Stromal cell of bone marrow (primary cell): ENCODE measurements around the gene MYMX.
"Not testable (repeated sequence)": the region's sequence is repeated elsewhere in the genome, so short reads cannot be mapped to it uniquely, and the experiment has no call there.

Source experiments
- DNase-seq: peaks from one replicate; pipeline ENCODE4 v3.0.0-alpha.2; 2012; ENCODE audit warnings: low read depth

Gene MYMX

GRCh38 chr6:44186635-44187025 is 30.1 kb upstream of the MYMX start:
- DNase-seq: no peak

GRCh38 chr6:44188819-44189218 is 27.9 kb upstream of the MYMX start:
- DNase-seq: no peak

- no peak for DNase-seq
These were observed 27.5 kb upstream of the MYMX start for GRCh38 chr6:44189257-44189656.

GRCh38 chr6:44190715-44191114 is 26.0 kb upstream of the MYMX start:
- DNase-seq: no peak

GRCh38 chr6:44192428-44193041 is 24.2 kb upstream of the MYMX start:
- no peak for DNase-seq

- no peak for DNase-seq
These were observed 23.3 kb upstream of the MYMX start for GRCh38 chr6:44193307-44193910.

- DNase-seq: no peak
These were observed 22.4 kb upstream of the MYMX start for GRCh38 chr6:44194326-44194725.

- DNase-seq: not testable (repeated sequence)
These were observed 20.4 kb upstream of the MYMX start for GRCh38 chr6:44196351-44196750.

GRCh38 chr6:44198684-44199083 is 18.0 kb upstream of the MYMX start:
- no peak for DNase-seq

GRCh38 chr6:44199883-44200282 is 16.8 kb upstream of the MYMX start:
- no peak for DNase-seq

- no peak for DNase-seq
These were observed 15.5 kb upstream of the MYMX start for GRCh38 chr6:44201200-44201599.

- DNase-seq: no peak
These were observed 15.0 kb upstream of the MYMX start for GRCh38 chr6:44201638-44202303.

- DNase-seq: no peak
These were observed 14.3 kb upstream of the MYMX start for GRCh38 chr6:44202332-44202971.

- no peak for DNase-seq
These were observed 13.6 kb upstream of the MYMX start for GRCh38 chr6:44202972-44203750.

GRCh38 chr6:44203955-44204354 is 12.8 kb upstream of the MYMX start:
- DNase-seq: no peak

- DNase-seq: no peak
These were observed 8.8 kb upstream of the MYMX start for GRCh38 chr6:44207966-44208365.

GRCh38 chr6:44211284-44211683 is 5.4 kb upstream of the MYMX start:
- no peak for DNase-seq

- no peak for DNase-seq
These were observed 2.4 kb upstream of the MYMX start for GRCh38 chr6:44214307-44214706.

GRCh38 chr6:44217332-44218143 is 812 bp downstream of the MYMX start:
- DNase-seq: no peak

GRCh38 chr6:44219053-44219814 is 2.5 kb downstream of the MYMX start:
- DNase-seq: no peak
